ENCODE data around the gene KLRK1. TPM values are rescaled to one million over a fixed set of nuclear protein-coding genes. Genes with fewer than 3 reads are reported as not detected.

Gene KLRK1
- polyA plus RNA-seq, 1 of the 3 experiments (the other 2 are of a cell fraction): not detected

DNA sequence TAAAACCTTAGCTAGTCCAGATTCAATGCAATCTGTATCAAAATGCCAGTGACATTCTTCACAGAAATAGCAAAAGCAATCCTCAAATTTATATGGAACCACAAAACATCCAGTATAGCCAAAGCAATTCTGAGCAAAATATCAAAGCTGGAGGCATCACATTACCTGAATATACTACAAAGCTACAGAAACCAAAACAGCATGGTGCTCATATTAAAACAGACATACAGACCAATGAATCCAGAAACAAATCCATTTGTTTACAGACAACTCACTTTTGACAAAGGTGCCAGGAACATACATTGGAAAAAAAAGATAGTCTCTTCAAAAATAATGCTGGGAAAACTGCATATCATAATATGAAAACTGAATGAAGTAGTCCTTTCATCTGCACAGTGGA is 15.0 kb upstream of the KLRK1 start:
- no peak for DNase-seq
- CTCF ChIA-PET: interaction anchor here (0.8 kb wide), 1 partner anchor 10 kb away, joined by 3 read pairs; no protein-coding TSS in a partner anchor
- no peak overlapping the region for H2AFZ ChIP-seq (ENCODE audit: low read depth)

More for the DNA sequence above, 15.0 kb upstream of the KLRK1 start:
- Histone ChIP-seq H3K4me3 (ENCODE audit: low read depth in 2 of 2, low read length in 1 of 2) (no peak overlapping the region), H3K4me1 (ENCODE audit: control insufficient read depth in 1 of 2, insufficient read depth in 2 of 2, low read depth in 1 of 2, low read length in 1 of 2) (no peaks in the 10 kb centered on the region), H3F3A (replicated peaks; ENCODE audit: insufficient read depth) (no peaks in the 10 kb centered on the region), H3K4me2 (no peak overlapping the region), H3K27ac (ENCODE audit: low read depth in 2 of 2, low read length in 1 of 2) (no peak overlapping the region), H3K9me2 (no peaks in the 10 kb centered on the region), H4K20me1 (ENCODE audit: insufficient read depth) (no peaks in the 10 kb centered on the region), H3K27me3 (ENCODE audit: insufficient read depth) (no peaks in the 10 kb centered on the region; the same call in 1 of the 2 replicates), H3K79me2 (ENCODE audit: insufficient read depth) (no peaks in the 10 kb centered on the region), H3K9me3 (no peaks in the 10 kb centered on the region), H3K36me3 (replicated peaks in 1 of 2; ENCODE audit: control insufficient read depth in 1 of 2, insufficient read depth in 2 of 2, low read length in 1 of 2) (no peaks in the 10 kb centered on the region), H3K9ac (no peak overlapping the region)
- POLR2A ChIA-PET: no interaction called here
- TF ChIP-seq GABPA (IDR thresholded peaks at IDR 0.05; ENCODE audit: low read depth): no peak
- TF ChIP-seq, protein P1, sequence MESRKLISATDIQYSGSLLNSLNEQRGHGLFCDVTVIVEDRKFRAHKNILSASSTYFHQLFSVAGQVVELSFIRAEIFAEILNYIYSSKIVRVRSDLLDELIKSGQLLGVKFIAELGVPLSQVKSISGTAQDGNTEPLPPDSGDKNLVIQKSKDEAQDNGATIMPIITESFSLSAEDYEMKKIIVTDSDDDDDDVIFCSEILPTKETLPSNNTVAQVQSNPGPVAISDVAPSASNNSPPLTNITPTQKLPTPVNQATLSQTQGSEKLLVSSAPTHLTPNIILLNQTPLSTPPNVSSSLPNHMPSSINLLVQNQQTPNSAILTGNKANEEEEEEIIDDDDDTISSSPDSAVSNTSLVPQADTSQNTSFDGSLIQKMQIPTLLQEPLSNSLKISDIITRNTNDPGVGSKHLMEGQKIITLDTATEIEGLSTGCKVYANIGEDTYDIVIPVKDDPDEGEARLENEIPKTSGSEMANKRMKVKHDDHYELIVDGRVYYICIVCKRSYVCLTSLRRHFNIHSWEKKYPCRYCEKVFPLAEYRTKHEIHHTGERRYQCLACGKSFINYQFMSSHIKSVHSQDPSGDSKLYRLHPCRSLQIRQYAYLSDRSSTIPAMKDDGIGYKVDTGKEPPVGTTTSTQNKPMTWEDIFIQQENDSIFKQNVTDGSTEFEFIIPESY (IDR thresholded peaks at IDR 0.05; ENCODE audit: borderline replicate concordance, low read depth): no peak
- TF ChIP-seq, protein P2, sequence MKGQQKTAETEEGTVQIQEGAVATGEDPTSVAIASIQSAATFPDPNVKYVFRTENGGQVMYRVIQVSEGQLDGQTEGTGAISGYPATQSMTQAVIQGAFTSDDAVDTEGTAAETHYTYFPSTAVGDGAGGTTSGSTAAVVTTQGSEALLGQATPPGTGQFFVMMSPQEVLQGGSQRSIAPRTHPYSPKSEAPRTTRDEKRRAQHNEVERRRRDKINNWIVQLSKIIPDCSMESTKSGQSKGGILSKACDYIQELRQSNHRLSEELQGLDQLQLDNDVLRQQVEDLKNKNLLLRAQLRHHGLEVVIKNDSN (IDR thresholded peaks at IDR 0.05; ENCODE audit: borderline replicate concordance, low read depth): no peak
- no peak for TF ChIP-seq NRF1 (IDR thresholded peaks at IDR 0.05; ENCODE audit: low read depth, low read length)
- TF ChIP-seq, protein P3, sequence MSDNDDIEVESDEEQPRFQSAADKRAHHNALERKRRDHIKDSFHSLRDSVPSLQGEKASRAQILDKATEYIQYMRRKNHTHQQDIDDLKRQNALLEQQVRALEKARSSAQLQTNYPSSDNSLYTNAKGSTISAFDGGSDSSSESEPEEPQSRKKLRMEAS (IDR thresholded peaks at IDR 0.05; ENCODE audit: low read depth): no peak
- no peak for TF ChIP-seq MXI1 (IDR thresholded peaks at IDR 0.05; ENCODE audit: low read depth, low read length)
- TF ChIP-seq GATA2 (CRISPR knock-in tag; IDR thresholded peaks at IDR 0.05): no peak
- no peak for TF ChIP-seq EZH2phosphoT487 (IDR thresholded peaks at IDR 0.05; ENCODE audit: borderline replicate concordance, low read depth)
- no peak for TF ChIP-seq JUND (IDR thresholded peaks at IDR 0.05)
- no peak for TF ChIP-seq FOXM1 (IDR thresholded peaks at IDR 0.05; ENCODE audit: low read depth)
- TF ChIP-seq, protein P4, sequence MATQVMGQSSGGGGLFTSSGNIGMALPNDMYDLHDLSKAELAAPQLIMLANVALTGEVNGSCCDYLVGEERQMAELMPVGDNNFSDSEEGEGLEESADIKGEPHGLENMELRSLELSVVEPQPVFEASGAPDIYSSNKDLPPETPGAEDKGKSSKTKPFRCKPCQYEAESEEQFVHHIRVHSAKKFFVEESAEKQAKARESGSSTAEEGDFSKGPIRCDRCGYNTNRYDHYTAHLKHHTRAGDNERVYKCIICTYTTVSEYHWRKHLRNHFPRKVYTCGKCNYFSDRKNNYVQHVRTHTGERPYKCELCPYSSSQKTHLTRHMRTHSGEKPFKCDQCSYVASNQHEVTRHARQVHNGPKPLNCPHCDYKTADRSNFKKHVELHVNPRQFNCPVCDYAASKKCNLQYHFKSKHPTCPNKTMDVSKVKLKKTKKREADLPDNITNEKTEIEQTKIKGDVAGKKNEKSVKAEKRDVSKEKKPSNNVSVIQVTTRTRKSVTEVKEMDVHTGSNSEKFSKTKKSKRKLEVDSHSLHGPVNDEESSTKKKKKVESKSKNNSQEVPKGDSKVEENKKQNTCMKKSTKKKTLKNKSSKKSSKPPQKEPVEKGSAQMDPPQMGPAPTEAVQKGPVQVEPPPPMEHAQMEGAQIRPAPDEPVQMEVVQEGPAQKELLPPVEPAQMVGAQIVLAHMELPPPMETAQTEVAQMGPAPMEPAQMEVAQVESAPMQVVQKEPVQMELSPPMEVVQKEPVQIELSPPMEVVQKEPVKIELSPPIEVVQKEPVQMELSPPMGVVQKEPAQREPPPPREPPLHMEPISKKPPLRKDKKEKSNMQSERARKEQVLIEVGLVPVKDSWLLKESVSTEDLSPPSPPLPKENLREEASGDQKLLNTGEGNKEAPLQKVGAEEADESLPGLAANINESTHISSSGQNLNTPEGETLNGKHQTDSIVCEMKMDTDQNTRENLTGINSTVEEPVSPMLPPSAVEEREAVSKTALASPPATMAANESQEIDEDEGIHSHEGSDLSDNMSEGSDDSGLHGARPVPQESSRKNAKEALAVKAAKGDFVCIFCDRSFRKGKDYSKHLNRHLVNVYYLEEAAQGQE (IDR thresholded peaks at IDR 0.05; ENCODE audit: low read depth, low read length): no peak
- TF ChIP-seq CHD2 (IDR thresholded peaks at IDR 0.05; ENCODE audit: low read length, partially characterized antibody): no peak
- no peak for TF ChIP-seq EP300 (IDR thresholded peaks at IDR 0.05; ENCODE audit: borderline replicate concordance in 1 of 2, low read depth in 1 of 2, low read length in 1 of 2)
- TF ChIP-seq POLR2AphosphoS5 (IDR thresholded peaks at IDR 0.05; ENCODE audit: low read depth, low read length): no peak

All from SK-N-SH (cell line).